Bronchial epithelial cell (primary cell): Measurements from ENCODE around the gene MTHFSD. TPM values are rescaled to one million over a fixed set of nuclear protein-coding genes. Genes with fewer than 3 reads are reported as not detected.

Experiments
- DNase-seq: peaks from one replicate; pipeline ENCODE4 v3.0.0-alpha.2; 2010; ENCODE audit warnings: low read depth
- FAIRE-seq: peaks from 2 replicates; lab custom pipeline; 2011; peaks lifted over from hg19 to GRCh38; lab: Jason Lieb, UNC
- H3K27me3 ChIP-seq: 2 replicates; pipeline ENCODE4 v1.5.1; 2011; ENCODE audit warnings: low read length; ENCODE audit not compliant: control insufficient read depth, insufficient read depth
- H3K36me3 ChIP-seq: 2 replicates; pipeline ENCODE4 v1.5.1; 2011; ENCODE audit warnings: low read length; ENCODE audit not compliant: control insufficient read depth, insufficient read depth
- H3K4me3 ChIP-seq: 2 replicates; pipeline ENCODE4 v1.5.1; 2011; ENCODE audit warnings: mild to moderate bottlenecking, low read depth, low read length, control low read depth
- total RNA-seq: library from RNA; depleted of rRNA; stranded (reverse); fragments of >200 nt; gene quantifications from 2 replicates; pipeline ENCODE4 v1.2.1, GENCODE V29; 2014
- TF ChIP-seq, protein P1 (sequence below): IDR thresholded peaks from 2 replicates; pipeline ENCODE4 v1.5.1; 2011; ENCODE audit warnings: mild to moderate bottlenecking, moderate library complexity, low read length, control low read depth, inconsistent platforms; ENCODE audit not compliant: insufficient read depth, severe bottlenecking

MTHFSD gene
- total RNA-seq, 1 donor from 2014 or later, result 13.2 TPM

DNA sequence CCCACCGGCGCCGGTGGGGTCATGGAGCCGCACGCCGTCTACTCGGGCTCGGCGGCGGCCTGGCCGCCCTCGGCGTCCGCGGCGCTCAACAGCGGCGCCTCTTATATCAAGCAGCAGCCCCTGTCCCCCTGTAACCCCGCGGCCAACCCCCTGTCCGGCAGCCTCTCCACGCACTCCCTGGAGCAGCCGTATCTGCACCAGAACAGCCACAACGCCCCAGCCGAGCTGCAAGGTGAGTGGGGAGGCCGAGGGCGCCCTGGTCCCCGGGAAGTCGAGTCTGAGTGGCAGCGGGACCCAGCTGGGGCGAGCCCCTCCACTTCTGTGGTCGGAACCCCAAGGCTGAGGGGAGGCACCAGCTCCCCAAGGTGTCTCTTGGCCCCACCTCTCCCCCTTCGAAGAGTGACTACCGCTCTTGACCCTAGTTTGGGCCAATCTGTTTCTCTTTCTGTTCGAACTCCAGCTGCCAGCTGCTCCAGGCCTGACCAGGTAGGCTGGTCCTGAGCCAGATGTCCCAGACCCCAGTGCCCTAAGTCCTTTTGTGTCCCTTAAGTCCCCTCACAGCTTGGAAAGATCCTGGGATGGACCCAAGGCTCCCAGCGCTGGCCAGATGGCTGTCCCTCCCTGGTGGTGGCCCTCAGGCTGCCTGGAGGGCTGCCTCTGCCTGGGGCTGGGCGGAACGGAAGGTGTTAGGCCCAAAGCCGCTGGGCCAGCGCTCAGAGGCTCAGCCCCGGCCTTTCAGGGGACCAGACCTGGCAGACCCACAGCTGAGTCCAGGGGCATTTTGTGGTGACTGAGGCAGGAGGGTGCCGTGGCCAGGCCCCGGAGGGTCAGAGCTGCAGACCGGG lies 43.5 kb downstream of the MTHFSD start:
- TF ChIP-seq, protein P1, sequence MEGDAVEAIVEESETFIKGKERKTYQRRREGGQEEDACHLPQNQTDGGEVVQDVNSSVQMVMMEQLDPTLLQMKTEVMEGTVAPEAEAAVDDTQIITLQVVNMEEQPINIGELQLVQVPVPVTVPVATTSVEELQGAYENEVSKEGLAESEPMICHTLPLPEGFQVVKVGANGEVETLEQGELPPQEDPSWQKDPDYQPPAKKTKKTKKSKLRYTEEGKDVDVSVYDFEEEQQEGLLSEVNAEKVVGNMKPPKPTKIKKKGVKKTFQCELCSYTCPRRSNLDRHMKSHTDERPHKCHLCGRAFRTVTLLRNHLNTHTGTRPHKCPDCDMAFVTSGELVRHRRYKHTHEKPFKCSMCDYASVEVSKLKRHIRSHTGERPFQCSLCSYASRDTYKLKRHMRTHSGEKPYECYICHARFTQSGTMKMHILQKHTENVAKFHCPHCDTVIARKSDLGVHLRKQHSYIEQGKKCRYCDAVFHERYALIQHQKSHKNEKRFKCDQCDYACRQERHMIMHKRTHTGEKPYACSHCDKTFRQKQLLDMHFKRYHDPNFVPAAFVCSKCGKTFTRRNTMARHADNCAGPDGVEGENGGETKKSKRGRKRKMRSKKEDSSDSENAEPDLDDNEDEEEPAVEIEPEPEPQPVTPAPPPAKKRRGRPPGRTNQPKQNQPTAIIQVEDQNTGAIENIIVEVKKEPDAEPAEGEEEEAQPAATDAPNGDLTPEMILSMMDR, result no peak
- H3K27me3 ChIP-seq, result peaks cover 75% of the 10 kb centered on the region
- no peak for FAIRE-seq

DNA sequence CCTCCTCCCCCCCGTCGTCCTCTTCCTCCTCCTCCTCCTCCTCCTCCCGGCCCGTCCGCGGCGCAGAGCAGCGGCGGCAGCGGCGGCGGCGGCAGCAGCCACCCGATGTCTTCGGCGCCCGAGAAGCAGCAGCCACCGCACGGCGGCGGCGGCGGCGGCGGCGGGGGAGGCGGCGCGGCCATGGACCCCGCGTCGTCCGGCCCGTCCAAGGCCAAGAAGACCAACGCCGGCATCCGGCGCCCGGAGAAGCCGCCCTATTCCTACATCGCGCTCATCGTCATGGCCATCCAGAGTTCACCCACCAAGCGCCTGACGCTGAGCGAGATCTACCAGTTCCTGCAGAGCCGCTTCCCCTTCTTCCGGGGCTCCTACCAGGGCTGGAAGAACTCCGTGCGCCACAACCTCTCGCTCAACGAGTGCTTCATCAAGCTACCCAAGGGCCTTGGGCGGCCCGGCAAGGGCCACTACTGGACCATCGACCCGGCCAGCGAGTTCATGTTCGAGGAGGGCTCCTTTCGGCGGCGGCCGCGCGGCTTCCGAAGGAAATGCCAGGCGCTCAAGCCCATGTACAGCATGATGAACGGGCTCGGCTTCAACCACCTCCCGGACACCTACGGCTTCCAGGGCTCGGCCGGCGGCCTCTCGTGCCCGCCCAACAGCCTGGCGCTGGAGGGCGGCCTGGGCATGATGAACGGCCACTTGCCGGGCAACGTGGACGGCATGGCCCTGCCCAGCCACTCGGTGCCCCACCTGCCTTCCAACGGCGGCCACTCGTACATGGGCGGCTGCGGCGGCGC lies 44.4 kb downstream of the MTHFSD start, which contains the start of gene FOXF1:
Gene FOXF1, plus strand, starts transcription at position 63 of the 797 bp plus-strand sequence. Its CDS starts 43 bp downstream, at position 106.
- H3K36me3 ChIP-seq, result no peaks in the 10 kb centered on the region
- H3K27me3 ChIP-seq, result peaks cover 77% of the 10 kb centered on the region
- FAIRE-seq (no peak), DNase-seq (no peak)
- H3K4me3 ChIP-seq, result peak within 1 kb of the TSS; percentile 30
- TF ChIP-seq, protein P1, result no peak

More for the DNA sequence above, 43.5 kb downstream of the MTHFSD start:
- DNase-seq, result no peak
- H3K4me3 ChIP-seq, result no peak overlapping the region
- H3K36me3 ChIP-seq, result no peaks in the 10 kb centered on the region

DNA sequence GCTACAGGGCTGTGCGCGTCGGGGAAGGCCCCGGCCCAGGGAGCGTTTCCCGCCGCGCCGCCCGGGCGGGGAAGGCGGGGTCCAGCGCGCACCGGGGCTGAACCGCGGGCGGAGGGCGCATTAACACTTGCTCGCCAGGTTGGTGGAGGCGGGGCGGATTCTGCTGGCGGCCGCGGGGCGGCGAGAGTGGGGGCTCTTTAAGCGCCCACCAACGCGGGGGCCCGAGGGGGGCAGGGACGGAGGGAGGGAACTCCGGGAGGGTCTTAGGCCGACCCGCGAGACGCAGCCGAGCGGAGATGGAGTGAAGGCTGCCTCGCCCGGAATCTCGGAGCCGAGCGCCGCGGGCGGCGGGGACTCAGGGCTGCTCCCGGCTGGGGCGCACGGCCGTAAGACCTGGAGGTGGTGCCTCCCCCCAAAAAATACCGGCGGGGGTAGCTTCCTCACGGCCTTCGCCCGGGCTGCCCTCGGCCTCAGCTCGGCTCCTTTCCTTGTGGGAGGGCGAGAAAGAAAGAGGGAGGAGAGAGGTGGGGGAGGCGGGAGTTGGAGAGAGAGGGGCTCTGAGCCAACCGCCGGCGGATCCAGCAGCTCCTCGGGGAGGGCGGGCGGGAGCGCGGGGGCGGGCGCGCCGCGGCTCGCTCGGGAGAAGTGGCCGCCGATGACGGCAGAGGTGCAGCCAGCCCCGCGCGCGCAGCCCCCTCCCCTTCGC lies 45.1 kb downstream of the MTHFSD start:
- H3K27me3 ChIP-seq, result peaks cover 73% of the 10 kb centered on the region
- TF ChIP-seq, protein P1, result no peak
- no peaks in the 10 kb centered on the region for H3K36me3 ChIP-seq
- H3K4me3 ChIP-seq, result peak overlapping the region; percentile 30
- no peak for DNase-seq
- no peak for FAIRE-seq

DNA sequence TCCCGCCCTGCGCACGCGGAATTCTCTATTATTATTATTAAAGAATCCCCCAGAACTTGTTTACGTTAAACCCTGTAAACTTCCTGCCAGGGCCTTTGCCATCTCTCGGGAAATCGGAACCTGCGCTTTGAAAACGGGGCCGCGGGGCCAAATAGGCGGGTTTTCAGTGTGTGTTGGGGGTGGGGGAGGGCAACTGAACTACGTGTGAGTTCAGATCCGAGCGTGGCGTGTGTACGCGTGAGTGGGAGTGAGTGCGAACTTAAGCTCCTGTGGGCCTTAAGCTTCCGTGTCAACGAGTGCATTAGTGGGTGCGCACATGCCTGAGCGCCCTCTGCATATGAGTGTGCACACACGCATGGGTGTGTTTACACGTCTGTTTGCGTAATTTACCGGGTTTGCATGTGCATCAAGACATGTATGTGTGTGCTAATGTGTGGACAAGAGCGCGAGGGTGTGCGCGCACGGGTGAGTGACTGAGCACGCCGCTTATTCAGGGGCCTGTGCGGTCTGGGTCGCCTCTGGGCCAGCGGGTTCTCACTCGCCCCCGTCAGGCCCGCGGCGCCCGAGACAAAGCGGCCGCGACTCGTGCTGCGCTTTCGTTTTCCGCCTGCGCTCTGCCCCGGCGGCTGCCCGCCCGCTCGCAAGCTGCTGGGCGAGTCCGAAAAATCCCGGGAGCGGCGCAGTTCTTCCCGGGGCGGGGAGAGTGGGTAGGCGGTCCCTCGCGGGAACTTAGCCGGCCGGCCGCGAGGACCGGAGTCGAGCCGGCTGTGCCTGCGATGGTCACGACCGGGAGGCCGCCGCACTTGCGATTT lies 45.9 kb downstream of the MTHFSD start:
- peaks cover 75% of the 10 kb centered on the region for H3K27me3 ChIP-seq
- FAIRE-seq, result no peak
- H3K36me3 ChIP-seq, result no peaks in the 10 kb centered on the region
- H3K4me3 ChIP-seq, result peak overlapping the region; percentile 30
- peak; percentile 4 for DNase-seq
- TF ChIP-seq, protein P1, result no peak
